KBM-7 (cell line): Measurements from ENCODE around the gene RAB6B.

Experiments
- DNase-seq: peaks from one replicate; pipeline ENCODE4 v3.0.0-alpha.2; 2015
- in situ Hi-C: fragments of 300-500 bp; cut with MboI; formaldehyde crosslinking; loops from 2 replicates; pipeline ENCODE4 v1.14.3; 2020; ENCODE audit warnings: low sequenced_read_pairs, low pct_unique_long_range_greater_than_20kb, mixed read lengths

Gene RAB6B

DNA sequence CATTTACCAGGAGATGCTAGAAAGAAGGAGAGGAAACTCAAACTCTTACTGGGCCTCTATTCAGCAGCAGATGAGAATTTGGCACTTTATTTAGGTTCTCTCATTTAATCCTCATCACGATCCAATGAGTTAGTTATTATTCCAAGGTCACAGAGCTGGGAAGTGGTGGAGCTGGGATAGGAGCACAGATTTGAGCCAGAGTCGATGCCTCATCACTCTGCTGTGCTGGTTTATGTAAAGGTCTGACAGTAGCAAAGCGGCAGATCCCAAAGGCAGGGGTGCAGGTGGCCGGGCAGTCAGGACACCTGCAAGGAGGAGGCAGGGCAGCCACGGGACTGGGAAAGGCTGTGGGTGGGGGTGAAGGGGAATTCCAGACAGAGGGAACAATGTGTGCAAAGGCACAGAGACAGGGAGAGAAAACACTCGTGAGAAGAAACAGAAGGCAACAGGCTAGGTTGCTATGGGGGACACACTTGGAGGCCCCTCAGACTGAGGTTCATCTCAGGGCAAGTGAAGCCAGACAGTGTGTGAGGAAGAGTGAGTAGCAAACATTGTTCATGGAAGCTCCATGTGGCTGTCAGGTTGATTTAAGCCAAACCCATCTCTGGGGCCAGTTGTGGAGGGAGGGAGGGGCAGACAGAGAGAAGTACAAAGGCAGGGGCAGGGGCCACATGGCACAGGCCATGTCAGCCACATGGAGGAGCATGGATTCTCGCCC lies 26.8 kb downstream of the RAB6B start:
- no peak for DNase-seq
- in situ Hi-C loops: no loop called here

DNA sequence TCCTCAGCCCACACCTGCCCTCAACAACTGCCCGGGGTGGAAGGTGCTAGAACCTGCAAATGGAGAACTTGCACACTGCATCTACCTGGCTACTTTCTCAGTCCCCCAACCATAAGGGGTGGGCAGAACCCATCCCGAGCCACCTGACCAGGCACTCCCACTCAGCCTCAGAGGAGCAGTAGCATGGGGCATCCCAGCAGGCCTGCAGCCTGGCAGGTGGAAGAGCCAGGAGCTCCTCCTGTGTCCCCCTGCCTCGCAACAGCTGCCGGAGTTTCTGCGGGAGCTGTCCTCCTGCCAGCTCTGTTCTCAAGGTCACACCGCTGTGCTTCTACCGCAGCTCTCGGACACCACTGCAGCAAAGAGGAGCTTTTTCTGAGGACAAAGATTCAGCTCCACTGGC lies 27.5 kb downstream of the RAB6B start:
- DNase-seq: no peak
- in situ Hi-C loops: no loop called here

DNA sequence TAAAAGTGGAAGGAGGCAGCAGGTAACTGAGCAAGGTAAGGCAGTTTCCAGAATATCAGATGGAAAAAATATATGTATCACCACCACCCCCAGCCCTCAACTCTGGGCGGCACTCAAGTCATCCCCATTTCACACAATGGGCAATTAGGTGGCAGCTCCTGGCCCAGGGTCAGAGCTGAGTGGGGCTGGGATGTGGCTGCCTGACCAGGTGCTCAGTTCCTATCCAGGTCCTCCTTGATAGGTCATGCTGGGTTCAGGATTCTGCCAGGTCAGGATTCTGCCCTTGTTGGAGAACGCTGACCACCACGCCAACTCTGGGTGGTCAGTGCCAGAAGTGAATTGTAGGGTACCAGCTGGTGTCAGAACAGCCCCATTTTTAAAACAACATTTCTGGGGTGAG lies 29.5 kb downstream of the RAB6B start:
- no peak for DNase-seq
- in situ Hi-C loops: no loop called here

GRCh38 chr3:133865136-133865855 lies 30.4 kb downstream of the RAB6B start:
- in situ Hi-C loops: no loop called here
- DNase-seq: no peak

DNA sequence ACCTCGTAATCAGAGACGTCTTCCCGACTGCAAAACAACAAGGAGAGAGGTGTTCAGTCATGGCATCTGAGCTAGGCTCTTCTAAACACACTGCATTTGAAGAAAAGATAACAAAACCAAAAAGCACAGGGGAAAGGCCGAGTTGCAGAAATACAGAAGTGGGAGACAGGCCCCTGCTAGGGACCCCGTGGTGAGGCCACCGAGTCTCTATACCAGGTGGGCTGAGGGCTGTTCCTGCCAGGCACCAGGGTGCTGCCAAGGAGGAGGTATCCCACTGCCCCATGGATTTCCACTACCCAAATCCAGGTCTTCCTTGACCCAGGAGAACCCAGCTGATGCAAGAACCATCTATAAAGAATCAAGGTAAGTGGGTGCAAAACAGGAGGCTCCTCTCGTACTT lies 31.1 kb downstream of the RAB6B start:
- DNase-seq: no peak
- in situ Hi-C loops: no loop called here

- in situ Hi-C loops: no loop called here
- peak; percentile 65 for DNase-seq
Measured at GRCh38 chr3:133863911-133864310, 31.8 kb downstream of the RAB6B start.

DNA sequence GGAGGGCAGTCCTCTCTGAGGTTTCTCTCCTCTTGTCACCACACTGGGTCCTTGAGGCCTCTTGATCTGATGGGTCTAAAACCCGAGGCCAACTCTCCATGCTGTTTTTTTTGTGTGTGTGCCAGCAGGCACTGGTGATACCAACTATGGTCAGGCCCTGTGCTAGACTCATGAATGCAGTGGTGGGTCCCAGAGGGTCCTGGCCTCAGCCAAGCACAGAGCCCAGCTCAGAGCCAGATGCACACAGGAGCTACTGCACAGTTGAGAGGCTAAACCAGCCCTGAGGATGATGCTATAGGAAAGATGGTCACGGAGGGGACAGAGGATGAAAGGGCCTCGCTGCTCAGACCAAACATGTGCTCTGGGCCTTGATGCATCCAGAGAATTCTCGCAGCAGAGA lies 33.5 kb downstream of the RAB6B start:
- in situ Hi-C loops: no loop called here
- DNase-seq: no peak

DNA sequence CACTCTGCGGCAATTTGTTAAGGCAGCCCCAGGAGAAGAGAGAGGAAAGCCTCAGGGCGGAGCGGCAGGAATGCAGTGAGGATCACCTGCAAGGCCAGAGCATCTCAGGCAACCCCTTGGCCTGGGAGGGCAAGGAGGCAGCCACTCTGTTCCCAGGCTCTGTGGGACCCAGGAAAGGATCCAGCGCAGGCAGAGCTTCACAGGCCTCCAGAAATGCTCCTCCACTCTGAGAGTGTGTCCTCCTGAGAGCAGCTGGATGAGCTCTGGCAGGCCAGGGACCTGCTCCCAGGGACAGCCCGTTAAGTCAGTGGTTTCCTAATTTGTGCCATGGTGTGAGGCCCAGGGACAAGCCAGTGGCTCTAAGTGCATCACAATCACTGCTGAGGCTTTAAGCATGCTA lies 35.2 kb downstream of the RAB6B start:
- DNase-seq: no peak
- in situ Hi-C loops: no loop called here

DNA sequence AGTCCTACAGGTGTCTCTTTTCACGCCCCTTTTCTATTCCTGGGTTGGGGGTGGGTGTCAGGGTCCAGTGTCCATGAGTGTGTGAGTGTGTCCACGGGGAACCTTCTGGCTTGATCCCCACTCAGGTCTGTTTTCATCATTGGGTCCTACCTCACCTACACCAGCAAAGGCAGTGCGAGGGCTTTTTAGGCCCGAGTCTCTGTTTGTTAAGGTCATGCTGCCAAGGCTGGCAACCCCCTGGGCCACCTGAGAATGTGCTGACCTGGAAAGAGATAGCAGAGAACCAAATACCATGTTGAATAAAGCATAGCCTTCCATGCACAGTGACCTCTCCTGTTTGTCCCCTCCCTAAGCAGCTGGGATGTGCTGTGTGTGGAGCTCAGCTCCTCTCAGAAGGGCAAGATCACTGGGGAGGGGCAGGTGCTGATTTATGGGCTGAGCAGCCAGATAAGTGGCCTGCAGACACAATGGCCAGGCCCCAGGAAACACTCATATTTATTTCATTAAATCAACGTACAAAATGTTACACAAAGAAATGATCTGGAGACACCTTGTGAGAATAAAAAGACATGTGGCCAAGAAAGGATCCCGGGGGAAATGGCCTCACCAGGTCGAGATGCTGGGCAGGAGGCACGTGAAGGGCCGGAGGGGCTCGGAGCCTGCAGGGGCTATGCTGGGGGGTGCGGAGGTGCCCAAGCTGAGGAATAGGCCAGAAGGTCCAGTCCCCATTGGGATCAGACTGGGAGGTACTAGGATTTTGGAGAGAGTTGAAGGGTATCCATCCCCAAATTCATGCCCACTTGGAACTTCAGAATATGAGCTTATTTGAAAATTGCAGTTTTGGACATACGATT lies 36.1 kb downstream of the RAB6B start:
- in situ Hi-C loops: no loop called here
- no peak for DNase-seq

DNA sequence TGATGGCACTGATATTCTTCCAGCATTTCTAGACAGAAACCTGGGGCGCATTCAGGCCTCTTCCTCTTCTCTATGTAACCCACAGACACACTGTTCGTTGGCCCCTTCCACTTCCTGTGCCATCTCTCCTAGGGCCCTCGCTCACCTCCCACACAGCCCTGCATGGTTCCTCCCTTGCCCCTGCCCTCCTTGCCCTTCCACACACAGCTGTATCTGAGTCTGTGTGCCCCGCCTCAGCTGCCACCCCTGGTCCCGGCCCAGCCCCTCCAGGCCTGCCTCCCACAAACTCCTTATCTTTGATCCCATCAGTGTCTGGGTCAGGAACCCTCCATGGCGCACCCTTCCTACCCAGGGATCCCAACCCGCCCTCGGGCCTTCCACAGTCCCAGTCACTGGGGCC lies 37.9 kb downstream of the RAB6B start:
- peak; percentile 84 for DNase-seq
- in situ Hi-C loops: no loop called here

DNA sequence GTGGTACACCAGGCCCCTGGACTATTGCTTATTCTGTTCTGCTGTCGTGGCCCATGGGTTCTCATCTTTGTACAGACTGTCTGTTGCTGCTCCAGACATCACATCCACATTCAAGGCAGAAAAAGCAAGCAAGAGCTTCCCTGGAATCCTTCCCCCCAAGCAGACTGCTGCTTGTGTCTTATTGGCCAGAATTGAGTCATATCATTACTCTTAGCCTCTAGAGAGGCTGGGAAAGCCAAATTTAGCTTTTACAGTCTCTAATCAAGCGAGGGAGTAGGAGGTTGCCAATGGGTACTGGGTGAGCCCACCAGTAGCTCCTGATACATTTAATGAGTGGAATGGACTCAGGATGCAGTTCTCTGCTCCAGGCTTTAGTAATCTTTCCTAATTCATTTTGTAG lies 39.4 kb downstream of the RAB6B start:
- DNase-seq: no peak
- in situ Hi-C loops: no loop called here

DNA sequence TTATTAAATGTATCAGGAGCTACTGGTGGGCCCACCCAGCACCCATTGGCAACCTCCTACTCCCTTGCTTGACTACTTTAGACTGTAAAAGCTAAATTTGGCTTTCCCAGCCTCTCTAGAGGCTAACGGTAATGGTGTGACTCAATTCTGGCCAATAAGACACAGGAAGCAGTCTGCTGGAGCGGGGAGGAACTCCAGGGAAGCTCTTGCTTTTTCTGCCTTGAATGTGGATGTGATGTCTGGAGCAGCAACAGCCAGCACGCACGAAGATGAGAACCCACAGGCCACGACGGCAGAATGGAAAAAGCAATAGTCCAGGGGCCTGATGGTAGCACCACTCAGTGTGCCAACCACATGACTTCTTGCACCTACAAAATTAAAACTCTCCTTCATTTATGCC lies 39.9 kb downstream of the RAB6B start:
- DNase-seq: peak; percentile 40
- in situ Hi-C loops: no loop called here

DNA sequence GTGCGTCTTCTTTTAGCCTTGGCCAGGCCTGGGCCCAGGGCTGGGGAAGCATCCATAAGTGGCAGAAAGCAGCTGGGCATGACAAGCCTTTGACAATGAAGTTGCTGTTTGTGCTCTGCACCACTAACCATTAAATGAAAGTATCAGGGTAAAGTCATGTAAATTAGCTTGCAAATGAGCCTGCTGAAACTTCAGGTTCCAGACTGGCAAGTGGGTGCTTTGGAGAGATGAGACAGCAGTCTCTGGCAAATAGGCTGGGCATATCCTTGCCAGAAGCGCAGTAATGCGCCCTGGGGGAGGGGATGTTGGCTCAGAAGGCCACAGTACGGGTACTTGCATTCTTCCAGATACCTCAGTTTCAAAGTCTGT lies 40.7 kb downstream of the RAB6B start:
- in situ Hi-C loops: no loop called here
- DNase-seq: no peak

DNA sequence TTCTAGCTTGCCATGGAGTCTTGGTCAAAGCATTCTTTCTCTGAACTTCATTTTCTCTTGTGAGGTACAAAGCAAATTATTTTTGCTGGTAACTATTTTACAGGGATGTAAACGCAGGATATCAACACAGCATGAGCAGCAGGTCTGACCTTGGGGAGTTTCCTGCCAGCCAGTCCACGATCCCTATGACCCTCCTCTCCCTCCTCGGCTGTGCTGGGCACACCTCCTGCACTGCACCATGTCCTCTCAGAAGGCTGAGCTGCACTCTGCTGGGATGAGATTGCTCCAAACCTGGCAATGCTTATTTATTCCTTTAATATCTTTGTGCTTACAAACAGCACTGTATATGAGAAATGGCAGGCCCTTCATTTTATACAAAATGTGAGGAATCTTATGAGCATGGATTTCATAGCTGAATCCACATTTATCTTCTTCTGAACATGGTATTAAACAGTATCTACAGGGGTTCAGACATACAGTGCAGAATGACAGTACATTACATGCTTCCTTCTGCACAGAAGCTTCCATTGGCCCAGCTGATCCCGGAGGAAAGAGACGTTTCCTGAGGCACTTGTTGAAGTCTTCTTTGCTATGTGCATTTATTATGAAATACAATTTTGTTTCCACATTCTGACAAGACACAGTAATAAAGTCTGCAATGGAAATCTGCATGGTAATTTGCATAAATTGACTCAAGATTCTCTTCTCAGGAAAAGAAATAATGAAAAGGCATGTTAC lies 41.2 kb downstream of the RAB6B start:
- no peak for DNase-seq
- in situ Hi-C loops: no loop called here

DNA sequence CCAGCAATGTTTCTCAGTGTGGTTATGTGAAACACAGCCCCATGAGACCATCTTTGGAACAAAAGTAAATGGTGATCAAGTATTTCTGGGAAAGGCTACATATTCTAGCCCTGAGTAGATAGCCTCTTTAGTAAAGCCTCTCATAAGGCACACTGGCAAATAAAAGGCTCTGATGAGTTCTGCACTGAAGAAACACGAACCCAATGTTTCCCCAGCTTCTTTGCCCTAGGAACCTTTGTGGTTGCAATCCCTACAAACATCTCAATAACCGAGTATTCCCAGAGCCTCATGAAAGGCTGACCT lies 41.8 kb downstream of the RAB6B start:
- in situ Hi-C loops: no loop called here
- no peak for DNase-seq

GRCh38 chr3:133853063-133853924 lies 42.4 kb downstream of the RAB6B start:
- in situ Hi-C loops: no loop called here
- no peak for DNase-seq

- in situ Hi-C loops: no loop called here
Measured at GRCh38 chr3:133851931-133852330, 43.8 kb downstream of the RAB6B start.

GRCh38 chr3:133851266-133851906 lies 44.3 kb downstream of the RAB6B start:
- in situ Hi-C loops: no loop called here
- DNase-seq: no peak

More at GRCh38 chr3:133851931-133852330, 43.8 kb downstream of the RAB6B start:
- DNase-seq: no peak
